HepG2 (cell line): ENCODE results near the gene KLHL12. TPM values are rescaled to one million over a fixed set of nuclear protein-coding genes. Genes with fewer than 3 reads are reported as not detected.

Source experiments
- ATAC-seq: fragments of 200-7000 bp; cut with Tn5 transposase; 3 replicates; pipeline ENCODE4 v1.9.1; 2020; ENCODE audit warnings: mild to moderate bottlenecking, moderate library complexity
- BruUV-seq: library from RNA; stranded (reverse); fragments of 400-500 nt; replicated peaks from 2 replicates; lab custom pipeline; 2021; lab: Mats Ljungman, UMichigan
- CTCF ChIA-PET: fragments of 300-600 bp; formaldehyde crosslinking; extraction: SDS; loops from one replicate; lab custom pipeline; 2021; ENCODE audit warnings: low total read pairs, inconsistent platforms, low intra/inter-chr PET ratio; lab: Yijun Ruan, JAX
- POLR2A ChIA-PET: fragments of 350-600 bp; sonication (Branson Sonifier 250); formaldehyde crosslinking; loops from one replicate; lab custom pipeline; 2020; ENCODE audit warnings: antibody characterized with exemption, inconsistent platforms; lab: Yijun Ruan, JAX
- DNase-seq: peaks from one replicate; pipeline ENCODE4 v3.0.0-alpha.2; 2015; ENCODE audit warnings: low spot score
- FAIRE-seq: peaks from 3 replicates; lab custom pipeline; 2011; peaks lifted over from hg19 to GRCh38; lab: Jason Lieb, UNC
- H2AFZ ChIP-seq: one replicate; pipeline ENCODE4 v1.6.1; 2011; ENCODE audit warnings: low read length, inconsistent platforms
- H3K27ac ChIP-seq: fragments of 300-600 bp; 3 replicates; pipeline ENCODE4 v1.8.0; 2011; ENCODE audit warnings: mixed run types, mild to moderate bottlenecking, mixed read lengths, low read length, inconsistent platforms; ENCODE audit not compliant: insufficient read depth; ENCODE audit errors: extremely low read length
- H3K27me3 ChIP-seq, 2 experiments: fragments of 200-600 bp in 1 of 2; 2 replicates in 1 of 2; 3 replicates in 1 of 2; pipeline versions ENCODE4 v1.6.0 to v1.8.0; 2011; ENCODE audit warnings: low read length in 2 of 2, mild to moderate bottlenecking in 2 of 2, moderate library complexity in 2 of 2, inconsistent platforms in 1 of 2; ENCODE audit not compliant: insufficient read depth in 2 of 2, control insufficient read depth in 1 of 2
- H3K36me3 ChIP-seq, 2 experiments: fragments of 200-600 bp in 1 of 2; replicated peaks in 1 of 2; 2 replicates in 1 of 2; 3 replicates in 1 of 2; pipeline versions ENCODE4 v1.5.1 to v1.8.0; 2011; ENCODE audit warnings: low read length in 2 of 2, inconsistent platforms in 1 of 2; ENCODE audit not compliant: insufficient read depth in 2 of 2, control insufficient read depth in 1 of 2
- H3K4me1 ChIP-seq: 2 replicates; pipeline ENCODE4 v1.5.1; 2012; ENCODE audit warnings: low read length, inconsistent platforms; ENCODE audit not compliant: insufficient read depth
- H3K4me2 ChIP-seq: 2 replicates; pipeline ENCODE4 v1.6.0; 2011; ENCODE audit warnings: low read depth, low read length, inconsistent platforms
- H3K4me3 ChIP-seq, 3 experiments: fragments of 200-600 bp in 1 of 3; sonication (generic), shearing (Covaris generic) in 1 of 3; replicated peaks in 1 of 3; 2 replicates each; pipeline ENCODE4 v1.5.1; 2011 to 2016; ENCODE audit warnings: low read length in 3 of 3, inconsistent platforms in 2 of 3, low read depth in 2 of 3, mild to moderate bottlenecking in 2 of 3, control low read depth in 1 of 3, mixed read lengths in 1 of 3; ENCODE audit not compliant: insufficient read depth in 1 of 3
- H3K79me2 ChIP-seq: one replicate; pipeline ENCODE4 v1.6.1; 2011; ENCODE audit warnings: low read length, inconsistent platforms; ENCODE audit not compliant: insufficient read depth
- H3K9ac ChIP-seq: 2 replicates; pipeline ENCODE4 v1.6.0; 2011; ENCODE audit warnings: mild to moderate bottlenecking, low read depth, low read length, inconsistent platforms; ENCODE audit not compliant: insufficient read depth
- H3K9me3 ChIP-seq: 2 replicates; pipeline ENCODE4 v1.5.1; 2012; ENCODE audit warnings: mild to moderate bottlenecking, low read length
- H4K20me1 ChIP-seq: 2 replicates; pipeline ENCODE4 v1.6.0; 2011; ENCODE audit warnings: inconsistent platforms, mild to moderate bottlenecking, low read length, moderate library complexity; ENCODE audit not compliant: insufficient read depth
- CHCHD3 ChIP-seq: sonication (generic); formaldehyde crosslinking; IDR thresholded peaks from 2 replicates; pipeline ENCODE4 v1.8.0; 2022; ENCODE audit warnings: mild to moderate bottlenecking, missing genetic modification reagents, moderate library complexity
- DMAP1 ChIP-seq: IDR thresholded peaks from 2 replicates; pipeline ENCODE4 v1.6.1; 2016
- ETV5 ChIP-seq: IDR thresholded peaks from 2 replicates; pipeline ENCODE4 v1.6.1; 2018; ENCODE audit warnings: missing biosample characterization, missing genetic modification reagents, inconsistent platforms, borderline replicate concordance
- HOXA9 ChIP-seq: sonication (generic); formaldehyde crosslinking; IDR thresholded peaks from 2 replicates; pipeline ENCODE4 v1.8.1; 2022; ENCODE audit warnings: missing genetic modification reagents, mild to moderate bottlenecking, moderate library complexity, borderline replicate concordance
- NFE2L1 ChIP-seq: sonication (generic); formaldehyde crosslinking; IDR thresholded peaks from 2 replicates; pipeline ENCODE4 v1.4.0; 2020; ENCODE audit warnings: missing genetic modification reagents, mild to moderate bottlenecking, borderline replicate concordance
- SNAI1 ChIP-seq: sonication (generic); formaldehyde crosslinking; IDR thresholded peaks from 2 replicates; pipeline ENCODE4 v1.5.0; 2020; ENCODE audit warnings: mild to moderate bottlenecking, missing genetic modification reagents, borderline replicate concordance
- SPEN ChIP-seq: sonication (generic); formaldehyde crosslinking; IDR thresholded peaks from 2 replicates; pipeline ENCODE4 v1.5.1; 2020; ENCODE audit warnings: low read depth, mild to moderate bottlenecking, missing genetic modification reagents
- ZKSCAN8 ChIP-seq: IDR thresholded peaks from 2 replicates; pipeline ENCODE4 v1.6.1; 2016; ENCODE audit warnings: borderline replicate concordance, missing genetic modification reagents, missing compliant biosample characterization
- ZNF138 ChIP-seq: sonication (generic); formaldehyde crosslinking; IDR thresholded peaks from 2 replicates; pipeline ENCODE4 v1.5.0; 2020; ENCODE audit warnings: mild to moderate bottlenecking, low read depth, missing genetic modification reagents
- ZNF24 ChIP-seq: fragments of 450-650 bp; IDR thresholded peaks from 2 replicates; pipeline ENCODE4 v1.6.1; 2017; ENCODE audit warnings: antibody characterized with exemption, mild to moderate bottlenecking
- ZNF264 ChIP-seq: sonication (generic); formaldehyde crosslinking; IDR thresholded peaks from 2 replicates; pipeline ENCODE4 v1.4.0; 2020; ENCODE audit warnings: missing genetic modification reagents
- ZNF296 ChIP-seq: sonication (generic); formaldehyde crosslinking; conservative IDR thresholded peaks from 2 replicates; pipeline ENCODE4 v1.5.0; 2020; ENCODE audit warnings: mild to moderate bottlenecking, missing genetic modification reagents
- ZNF383 ChIP-seq: sonication (generic); formaldehyde crosslinking; IDR thresholded peaks from 2 replicates; pipeline ENCODE4 v1.4.0; 2020; ENCODE audit warnings: missing genetic modification reagents, mild to moderate bottlenecking, borderline replicate concordance
- ZNF510 ChIP-seq: sonication (generic); formaldehyde crosslinking; IDR thresholded peaks from 2 replicates; pipeline ENCODE4 v1.4.0; 2020; ENCODE audit warnings: low read depth, mild to moderate bottlenecking, missing genetic modification reagents
- ZNF564 ChIP-seq: sonication (generic); formaldehyde crosslinking; IDR thresholded peaks from 2 replicates; pipeline ENCODE4 v1.8.1; 2023; ENCODE audit warnings: mild to moderate bottlenecking, missing genetic modification reagents
- ZNF709 ChIP-seq: sonication (generic); formaldehyde crosslinking; IDR thresholded peaks from 2 replicates; pipeline ENCODE4 v1.5.0; 2020; ENCODE audit warnings: mild to moderate bottlenecking, missing genetic modification reagents
- ZNF766 ChIP-seq: sonication (generic); formaldehyde crosslinking; IDR thresholded peaks from 2 replicates; pipeline ENCODE4 v1.5.0; 2020; ENCODE audit warnings: missing genetic modification reagents, borderline replicate concordance
- ZNF768 ChIP-seq: sonication (generic); formaldehyde crosslinking; IDR thresholded peaks from 2 replicates; pipeline ENCODE4 v1.4.0; 2020; ENCODE audit warnings: missing genetic modification reagents
- WGBS: methylation state at CpG from one replicate; pipeline ENCODE4 v1.1.6; 2017; ENCODE audit warnings: low lambda C conversion rate; 5-methylcytosine and 5-hydroxymethylcytosine counted together
- in situ Hi-C: cut with HindIII; loops from 2 replicates; pipeline ENCODE4 v1.10.0; 2017; ENCODE audit warnings: low pct_unique_long_range_greater_than_20kb; ENCODE audit not compliant: extremely low pct_ligation_motif_present
- intact Hi-C: fragments of 100-400 bp; cut with micrococcal nuclease; formaldehyde crosslinking; loops from one replicate; pipeline ENCODE4 v1.10.0; 2022; ENCODE audit not compliant: unreplicated experiment
- polyA plus RNA-seq, 8 experiments: library from polyadenylated mRNA; depleted of rRNA in 3 of 8; stranded (reverse) in 7 of 8; unstranded in 1 of 8; fragments of >200 nt; fragmentation: Illumina TruSeq in 4 of 8; extraction: Trizol in 4 of 8; gene quantifications; 2 replicates each; pipeline versions ENCODE4 v1.2.1 to v1.2.3, GENCODE V29; 2011 to 2016; ENCODE audit warnings: low read depth in 4 of 8, missing spikeins in 1 of 8, mixed read lengths in 1 of 8; ENCODE audit not compliant: insufficient read depth in 1 of 8
- total RNA-seq, 5 experiments: library from RNA; depleted of rRNA; stranded (reverse); fragments of >200 nt; fragmentation: Illumina TruSeq; extraction: Trizol; gene quantifications; 2 replicates each; pipeline ENCODE4 v1.2.3, GENCODE V29; 2016; ENCODE audit warnings: low read depth in 1 of 5
- TF ChIP-seq, protein P1 (sequence below): sonication (generic); formaldehyde crosslinking; IDR thresholded peaks from 2 replicates; pipeline ENCODE4 v1.4.0; 2020; ENCODE audit warnings: mild to moderate bottlenecking, low read depth, missing genetic modification reagents
- TF ChIP-seq, protein P2 (sequence below): sonication (generic); formaldehyde crosslinking; IDR thresholded peaks from 2 replicates; pipeline ENCODE4 v1.8.0; 2022; ENCODE audit warnings: mild to moderate bottlenecking, missing genetic modification reagents

The KLHL12 gene
- total and polyA plus RNA-seq, 2 of the 13 experiments (the other 11 are each of a cell fraction or from before 2014, with no cell fraction given), result 19.2 to 25.2 TPM

DNA sequence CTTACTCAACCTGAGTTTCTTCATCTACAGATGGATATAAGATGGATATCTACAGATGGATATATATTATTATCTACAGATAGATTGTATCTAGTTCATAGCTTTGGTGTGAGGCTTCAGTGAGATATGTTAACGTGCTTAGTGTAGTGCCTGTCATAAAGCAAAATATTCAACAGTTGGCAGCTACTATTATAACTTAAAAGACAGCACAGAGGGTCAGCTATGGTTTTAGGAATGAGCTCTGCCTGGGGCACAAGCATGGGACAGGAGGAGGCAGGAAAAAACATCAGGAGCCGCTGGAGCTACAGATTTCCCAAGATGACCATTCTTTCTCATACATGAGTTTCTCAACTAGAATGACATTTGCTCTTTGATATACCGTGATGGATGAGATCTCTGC, 41.3 kb upstream of the KLHL12 start (continued):
- TF ChIP-seq, protein P1, sequence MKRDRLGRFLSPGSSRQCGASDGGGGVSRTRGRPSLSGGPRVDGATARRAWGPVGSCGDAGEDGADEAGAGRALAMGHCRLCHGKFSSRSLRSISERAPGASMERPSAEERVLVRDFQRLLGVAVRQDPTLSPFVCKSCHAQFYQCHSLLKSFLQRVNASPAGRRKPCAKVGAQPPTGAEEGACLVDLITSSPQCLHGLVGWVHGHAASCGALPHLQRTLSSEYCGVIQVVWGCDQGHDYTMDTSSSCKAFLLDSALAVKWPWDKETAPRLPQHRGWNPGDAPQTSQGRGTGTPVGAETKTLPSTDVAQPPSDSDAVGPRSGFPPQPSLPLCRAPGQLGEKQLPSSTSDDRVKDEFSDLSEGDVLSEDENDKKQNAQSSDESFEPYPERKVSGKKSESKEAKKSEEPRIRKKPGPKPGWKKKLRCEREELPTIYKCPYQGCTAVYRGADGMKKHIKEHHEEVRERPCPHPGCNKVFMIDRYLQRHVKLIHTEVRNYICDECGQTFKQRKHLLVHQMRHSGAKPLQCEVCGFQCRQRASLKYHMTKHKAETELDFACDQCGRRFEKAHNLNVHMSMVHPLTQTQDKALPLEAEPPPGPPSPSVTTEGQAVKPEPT (CRISPR knock-in tag), result no peak
- TF ChIP-seq ZNF264 (CRISPR knock-in tag) (no peak), ZNF564 (CRISPR knock-in tag) (no peak)

DNA sequence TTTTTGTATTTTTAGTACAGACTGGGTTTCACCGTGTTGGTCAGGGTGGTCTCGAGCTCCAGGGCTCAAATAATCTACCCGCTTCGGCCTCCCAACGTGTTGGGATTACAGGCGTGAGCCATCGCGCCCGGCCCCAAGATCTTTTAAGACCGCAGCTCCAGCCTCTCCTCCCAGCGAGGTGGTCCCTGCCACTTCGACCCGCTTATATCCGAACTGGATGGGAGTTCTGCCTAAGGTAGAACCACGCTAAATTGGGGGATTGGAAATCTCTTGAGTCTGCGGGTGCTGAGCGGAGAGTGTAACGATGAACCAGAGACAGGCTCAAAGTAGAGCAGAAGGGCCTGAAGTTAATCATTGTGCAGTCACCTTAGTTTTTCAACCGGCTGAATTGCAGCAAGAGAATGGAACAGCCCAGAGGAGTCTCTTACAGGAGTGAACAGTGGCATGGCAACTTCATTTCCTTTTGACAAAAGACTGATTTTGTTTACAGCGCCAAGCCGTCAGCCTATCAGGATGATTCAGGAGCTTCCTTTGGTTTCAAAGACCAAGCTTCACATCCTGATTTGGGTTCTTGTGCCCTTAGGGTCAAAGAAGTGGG, 40.7 kb upstream of the KLHL12 start:
- no peak for DNase-seq
- intact Hi-C loops (loop anchor here (2.0 kb wide), 1 partner anchor 41 kb away; the partner anchor contains the start of gene KLHL12), in situ Hi-C loops (no loop called here)
- WGBS, result under 1% methylated on average over 21 of the region's 21 CpGs
- H3K27me3 ChIP-seq, result 0 out of 5 replicates have a peak, but pooled peaks cover 0 to 6% of the 10 kb centered on the region in 2 experiments
- BruUV-seq, result no TSS peak
- 0 out of 5 replicates have a peak, but pooled peaks cover 0 to 1% of the 10 kb centered on the region in 2 experiments for H3K36me3 ChIP-seq
- no peaks in the 10 kb centered on the region for H4K20me1 ChIP-seq
- H3K9me3 ChIP-seq, result no peaks in the 10 kb centered on the region
- CTCF ChIA-PET, result no interaction called here
- peak; percentile 70 for ATAC-seq
- peak overlapping the region; percentile 65 to 93 (median 78) for H3K4me3 ChIP-seq
- H3K4me2 ChIP-seq, result peak overlapping the region; percentile 96
- peak overlapping the region; percentile 57; the same call in 1 of the 2 replicates for H3K9ac ChIP-seq
- H3K79me2 ChIP-seq, result no peaks in the 10 kb centered on the region
- peaks cover 25% of the 10 kb centered on the region for H3K4me1 ChIP-seq
- peak overlapping the region; percentile 29 for H3K27ac ChIP-seq
- H2AFZ ChIP-seq, result peak overlapping the region; percentile 87
- POLR2A ChIA-PET, result interaction anchor here (1.0 to 1.9 kb wide), 4 partner anchors 39 to 160 kb away, joined by 4 to 11 read pairs (median 4); partner anchors contain the start of genes KDM5B, KLHL12 and TMEM183A
- peak; percentile 64 for FAIRE-seq
- TF ChIP-seq HOXA9 (no peak), SNAI1 (CRISPR knock-in tag) (no peak), DMAP1 (CRISPR knock-in tag) (no peak), CHCHD3 (CRISPR knock-in tag) (no peak), ZNF510 (no peak), ZNF24 (no peak), ZKSCAN8 (CRISPR knock-in tag) (no peak), ZNF709 (CRISPR knock-in tag) (no peak), SPEN (CRISPR knock-in tag) (no peak), ETV5 (CRISPR knock-in tag) (no peak), ZNF138 (CRISPR knock-in tag) (no peak), ZNF766 (peak; percentile 23; the same call in 1 of the 2 replicates), ZNF768 (CRISPR knock-in tag) (no peak), NFE2L1 (CRISPR knock-in tag) (no peak), ZNF383 (CRISPR knock-in tag) (no peak), ZNF296 (CRISPR knock-in tag) (no peak)
- TF ChIP-seq, protein P2, sequence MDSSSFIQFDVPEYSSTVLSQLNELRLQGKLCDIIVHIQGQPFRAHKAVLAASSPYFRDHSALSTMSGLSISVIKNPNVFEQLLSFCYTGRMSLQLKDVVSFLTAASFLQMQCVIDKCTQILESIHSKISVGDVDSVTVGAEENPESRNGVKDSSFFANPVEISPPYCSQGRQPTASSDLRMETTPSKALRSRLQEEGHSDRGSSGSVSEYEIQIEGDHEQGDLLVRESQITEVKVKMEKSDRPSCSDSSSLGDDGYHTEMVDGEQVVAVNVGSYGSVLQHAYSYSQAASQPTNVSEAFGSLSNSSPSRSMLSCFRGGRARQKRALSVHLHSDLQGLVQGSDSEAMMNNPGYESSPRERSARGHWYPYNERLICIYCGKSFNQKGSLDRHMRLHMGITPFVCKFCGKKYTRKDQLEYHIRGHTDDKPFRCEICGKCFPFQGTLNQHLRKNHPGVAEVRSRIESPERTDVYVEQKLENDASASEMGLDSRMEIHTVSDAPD (CRISPR knock-in tag), result 0 out of 2 replicates have a peak, but pooled peaks have one; percentile 27
